ENCODE measurements around the gene CTRL. TPM values are rescaled to one million over a fixed set of nuclear protein-coding genes. Genes with fewer than 3 reads are reported as not detected.

Gene CTRL
- total RNA-seq, 2 experiments from 2014 or later: 4.0 to 5.9 TPM

DNA sequence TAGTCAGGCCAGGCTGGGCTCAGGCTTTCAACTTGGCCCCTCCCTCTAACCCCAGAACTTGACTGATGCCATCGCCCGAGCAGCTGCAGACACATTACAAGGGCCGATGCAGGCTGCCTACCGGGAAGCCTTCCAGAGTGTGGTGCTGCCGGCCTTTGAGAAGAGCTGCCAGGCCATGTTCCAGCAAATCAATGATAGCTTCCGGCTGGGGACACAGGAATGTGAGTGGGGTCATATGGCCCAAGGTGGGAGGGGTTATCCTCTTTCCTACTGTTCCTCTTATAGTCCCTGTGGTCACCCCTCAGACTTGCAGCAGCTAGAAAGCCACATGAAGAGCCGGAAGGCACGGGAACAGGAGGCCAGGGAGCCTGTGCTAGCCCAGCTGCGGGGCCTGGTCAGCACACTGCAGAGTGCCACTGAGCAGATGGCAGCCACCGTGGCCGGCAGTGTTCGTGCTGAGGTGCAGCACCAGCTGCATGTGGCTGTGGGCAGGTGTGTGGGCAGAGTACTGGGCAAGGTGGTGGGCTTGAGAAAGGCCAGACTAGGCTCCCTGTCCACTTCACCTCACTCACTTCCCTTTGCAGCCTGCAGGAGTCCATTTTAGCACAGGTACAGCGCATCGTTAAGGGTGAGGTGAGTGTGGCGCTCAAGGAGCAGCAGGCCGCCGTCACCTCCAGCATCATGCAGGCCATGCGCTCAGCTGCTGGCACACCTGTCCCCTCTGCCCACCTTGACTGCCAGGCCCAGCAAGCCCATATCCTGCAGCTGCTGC lies 49.1 kb downstream of the CTRL start:
- BruUV-seq (replicated peaks): no TSS peak
- ChIA-PET CTCF (ENCODE audit: unreplicated experiment) (interaction anchor here (0.5 to 1.0 kb wide), 2 partner anchors 99 to 158 kb away, joined by 3 read pairs; no protein-coding TSS in a partner anchor), POLR2A (no interaction called here)
- Histone ChIP-seq H3K9me2 (ENCODE audit: insufficient read depth, low read length) (no peaks in the 10 kb centered on the region), H3K79me2 (ENCODE audit: insufficient read depth, low read depth, low read length) (no peaks in the 10 kb centered on the region), H3K4me3 (ENCODE audit: low read depth, low read length, poor library complexity, severe bottlenecking) (no peak overlapping the region), H4K20me1 (ENCODE audit: insufficient read depth, low read length) (no peaks in the 10 kb centered on the region), H3K4me1 (ENCODE audit: insufficient read depth, low read length, poor library complexity, severe bottlenecking) (no peaks in the 10 kb centered on the region), H2AFZ (ENCODE audit: low read length) (no peak overlapping the region), H3K27ac (ENCODE audit: low read depth, low read length, poor library complexity, severe bottlenecking) (no peak overlapping the region), H3K4me2 (ENCODE audit: low read length) (no peak overlapping the region), H3K9me3 (ENCODE audit: low read length) (no peaks in the 10 kb centered on the region), H3K36me3 (ENCODE audit: insufficient read depth, low read length) (peaks cover 82% of the 10 kb centered on the region)
- no peak for DNase-seq (ENCODE audit: low spot score)
- intact Hi-C loops (cut with micrococcal nuclease; ENCODE audit: unreplicated experiment): loop anchor here (1.0 to 5.0 kb wide), 2 partner anchors 46 to 180 kb away; no protein-coding TSS in a partner anchor
- no peak for TF ChIP-seq EZH2phosphoT487 (IDR thresholded peaks at IDR 0.05; ENCODE audit: borderline replicate concordance, low read depth, low read length)
- TF ChIP-seq, protein P1, sequence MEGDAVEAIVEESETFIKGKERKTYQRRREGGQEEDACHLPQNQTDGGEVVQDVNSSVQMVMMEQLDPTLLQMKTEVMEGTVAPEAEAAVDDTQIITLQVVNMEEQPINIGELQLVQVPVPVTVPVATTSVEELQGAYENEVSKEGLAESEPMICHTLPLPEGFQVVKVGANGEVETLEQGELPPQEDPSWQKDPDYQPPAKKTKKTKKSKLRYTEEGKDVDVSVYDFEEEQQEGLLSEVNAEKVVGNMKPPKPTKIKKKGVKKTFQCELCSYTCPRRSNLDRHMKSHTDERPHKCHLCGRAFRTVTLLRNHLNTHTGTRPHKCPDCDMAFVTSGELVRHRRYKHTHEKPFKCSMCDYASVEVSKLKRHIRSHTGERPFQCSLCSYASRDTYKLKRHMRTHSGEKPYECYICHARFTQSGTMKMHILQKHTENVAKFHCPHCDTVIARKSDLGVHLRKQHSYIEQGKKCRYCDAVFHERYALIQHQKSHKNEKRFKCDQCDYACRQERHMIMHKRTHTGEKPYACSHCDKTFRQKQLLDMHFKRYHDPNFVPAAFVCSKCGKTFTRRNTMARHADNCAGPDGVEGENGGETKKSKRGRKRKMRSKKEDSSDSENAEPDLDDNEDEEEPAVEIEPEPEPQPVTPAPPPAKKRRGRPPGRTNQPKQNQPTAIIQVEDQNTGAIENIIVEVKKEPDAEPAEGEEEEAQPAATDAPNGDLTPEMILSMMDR (conservative IDR thresholded peaks at IDR 0.05; ENCODE audit: low read length): no peak

DNA sequence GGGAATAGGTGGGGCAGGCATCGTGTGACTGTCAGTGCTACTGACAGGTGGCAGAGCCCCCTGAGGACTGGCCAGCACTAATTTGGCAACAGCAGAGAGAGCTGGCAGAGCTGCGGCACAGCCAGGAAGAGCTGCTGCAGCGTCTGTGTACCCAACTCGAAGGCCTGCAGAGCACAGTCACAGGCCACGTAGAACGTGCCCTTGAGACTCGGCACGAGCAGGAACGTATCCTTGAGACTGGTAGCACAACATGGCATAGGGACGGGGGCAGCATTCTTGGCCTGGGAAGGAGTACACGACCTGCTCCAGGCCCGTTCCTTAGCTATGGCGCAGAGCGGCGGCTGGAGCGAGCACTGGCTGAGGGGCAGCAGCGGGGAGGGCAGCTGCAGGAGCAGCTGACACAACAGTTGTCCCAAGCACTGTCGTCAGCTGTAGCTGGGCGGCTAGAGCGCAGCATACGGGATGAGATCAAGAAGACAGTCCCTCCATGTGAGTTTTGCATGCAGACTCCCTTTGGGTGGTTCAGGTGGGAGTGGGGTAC lies 50.0 kb downstream of the CTRL start:
- BruUV-seq (replicated peaks): TSS peak; percentile 50
- no peaks in the 10 kb centered on the region for H3K79me2 ChIP-seq (ENCODE audit: insufficient read depth, low read depth, low read length)
- H3K9me3 ChIP-seq (ENCODE audit: low read length): no peaks in the 10 kb centered on the region
- H2AFZ ChIP-seq (ENCODE audit: low read length): no peak overlapping the region
- H3K36me3 ChIP-seq (ENCODE audit: insufficient read depth, low read length): peaks cover 91% of the 10 kb centered on the region
- no peaks in the 10 kb centered on the region for H3K9me2 ChIP-seq (ENCODE audit: insufficient read depth, low read length)
- no peak overlapping the region for H3K27ac ChIP-seq (ENCODE audit: low read depth, low read length, poor library complexity, severe bottlenecking)
- ChIA-PET CTCF (ENCODE audit: unreplicated experiment) (no interaction called here), POLR2A (no interaction called here)
- no peak overlapping the region for H3K4me3 ChIP-seq (ENCODE audit: low read depth, low read length, poor library complexity, severe bottlenecking)
- H3K4me2 ChIP-seq (ENCODE audit: low read length): no peak overlapping the region
- H4K20me1 ChIP-seq (ENCODE audit: insufficient read depth, low read length): no peaks in the 10 kb centered on the region
- DNase-seq (ENCODE audit: low spot score): no peak
- intact Hi-C loops (cut with micrococcal nuclease; ENCODE audit: unreplicated experiment): loop anchor here (5.0 kb wide), 1 partner anchor 181 kb away; no protein-coding TSS in a partner anchor
- no peak for TF ChIP-seq EZH2phosphoT487 (IDR thresholded peaks at IDR 0.05; ENCODE audit: borderline replicate concordance, low read depth, low read length)
- TF ChIP-seq, protein P1 (conservative IDR thresholded peaks at IDR 0.05; ENCODE audit: low read length): no peak
- H3K4me1 ChIP-seq (ENCODE audit: insufficient read depth, low read length, poor library complexity, severe bottlenecking): no peaks in the 10 kb centered on the region

DNA sequence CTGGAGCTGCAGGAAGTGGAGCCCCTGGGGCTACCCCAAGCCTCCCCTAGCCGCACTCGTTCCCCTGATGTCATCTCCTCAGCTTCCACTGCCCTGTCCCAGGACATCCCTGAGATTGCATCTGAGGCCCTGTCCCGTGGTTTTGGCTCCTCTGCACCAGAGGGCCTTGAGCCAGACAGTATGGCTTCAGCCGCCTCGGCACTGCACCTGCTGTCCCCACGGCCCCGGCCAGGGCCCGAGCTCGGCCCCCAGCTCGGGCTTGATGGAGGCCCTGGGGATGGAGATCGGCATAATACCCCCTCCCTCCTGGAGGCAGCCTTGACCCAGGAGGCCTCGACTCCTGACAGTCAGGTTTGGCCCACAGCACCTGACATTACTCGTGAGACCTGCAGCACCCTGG lies 51.1 kb downstream of the CTRL start:
- Histone ChIP-seq H2AFZ (ENCODE audit: low read length) (no peak overlapping the region), H3K4me3 (ENCODE audit: low read depth, low read length, poor library complexity, severe bottlenecking) (no peak overlapping the region), H3K36me3 (ENCODE audit: insufficient read depth, low read length) (peaks cover 97% of the 10 kb centered on the region), H3K9me3 (ENCODE audit: low read length) (no peaks in the 10 kb centered on the region), H3K9me2 (ENCODE audit: insufficient read depth, low read length) (no peaks in the 10 kb centered on the region), H3K4me1 (ENCODE audit: insufficient read depth, low read length, poor library complexity, severe bottlenecking) (no peaks in the 10 kb centered on the region), H4K20me1 (ENCODE audit: insufficient read depth, low read length) (no peaks in the 10 kb centered on the region), H3K4me2 (ENCODE audit: low read length) (no peak overlapping the region), H3K27ac (ENCODE audit: low read depth, low read length, poor library complexity, severe bottlenecking) (no peak overlapping the region), H3K79me2 (ENCODE audit: insufficient read depth, low read depth, low read length) (peaks cover 3% of the 10 kb centered on the region; the same call in 1 of the 2 replicates)
- BruUV-seq (replicated peaks): no TSS peak
- no peak for DNase-seq (ENCODE audit: low spot score)
- POLR2A ChIA-PET: no interaction called here
- TF ChIP-seq, protein P1 (conservative IDR thresholded peaks at IDR 0.05; ENCODE audit: low read length): no peak
- no peak for TF ChIP-seq EZH2phosphoT487 (IDR thresholded peaks at IDR 0.05; ENCODE audit: borderline replicate concordance, low read depth, low read length)
- CTCF ChIA-PET (ENCODE audit: unreplicated experiment): no interaction called here
- intact Hi-C loops (cut with micrococcal nuclease; ENCODE audit: unreplicated experiment): loop anchor here (5.0 kb wide), 1 partner anchor 182 kb away; no protein-coding TSS in a partner anchor
